HCT116 (cell line): Measurements from ENCODE around the gene TUG1. TPM values are rescaled to one million over a fixed set of nuclear protein-coding genes. Genes with fewer than 3 reads are reported as not detected.

Experiments
- ATAC-seq: fragments of 200-7000 bp; cut with Tn5 transposase; 2 replicates; pipeline ENCODE4 v1.9.1; 2020; ENCODE audit warnings: mild to moderate bottlenecking, moderate library complexity
- BruUV-seq: library from RNA; stranded (reverse); fragments of 400-500 nt; replicated peaks from 2 replicates; lab custom pipeline; 2021; lab: Mats Ljungman, UMichigan
- CTCF ChIA-PET: fragments of 300-600 bp; sonication (Branson Sonifier 250); formaldehyde crosslinking; loops from one replicate; lab custom pipeline; 2021; ENCODE audit warnings: antibody characterized with exemption; lab: Charles Lee
- POLR2A ChIA-PET: fragments of 300-600, 350-600 bp; sonication (Branson Sonifier 250); formaldehyde crosslinking; loops from one replicate; lab custom pipeline; 2021; ENCODE audit warnings: antibody characterized with exemption; lab: Charles Lee
- RAD21 ChIA-PET, 2 experiments: fragments of 300-600 bp; sonication (Branson Sonifier 250); formaldehyde crosslinking; loops; one replicate each; lab custom pipeline; 2023; ENCODE audit warnings: low total read pairs in 2 of 2; ENCODE audit not compliant: uncharacterized antibody in 2 of 2, unreplicated experiment in 2 of 2, low non-redundant PET in 1 of 2; lab: Charles Lee
- DNase-seq: peaks from one replicate; pipeline ENCODE4 v3.0.0-alpha.2; 2010; ENCODE audit warnings: low read depth, low spot score
- H2AFZ ChIP-seq: fragments of 200-600 bp; shearing (Covaris generic), sonication (generic); 2 replicates; pipeline ENCODE4 v1.6.1; 2017; ENCODE audit warnings: low read depth, mixed run types, mixed read lengths, antibody characterized with exemption, low read length; ENCODE audit not compliant: poor library complexity, severe bottlenecking
- H3K27ac ChIP-seq: 2 replicates; pipeline ENCODE4 v1.5.1; 2012; ENCODE audit warnings: low read depth, low read length
- H3K27me3 ChIP-seq: fragments of 200-600 bp; sonication (generic); 2 replicates; pipeline ENCODE4 v1.6.1; 2016; ENCODE audit warnings: mixed run types, low read length, mixed read lengths; ENCODE audit not compliant: insufficient read depth
- H3K36me3 ChIP-seq, 2 experiments: fragments of 200-500 bp in 1 of 2; fragments of 200-600 bp in 1 of 2; sonication (Bioruptor generic) in 1 of 2; sonication (generic) in 1 of 2; 2 replicates each; pipeline versions ENCODE4 v1.5.1 to v1.6.1; 2014 to 2016; ENCODE audit warnings: low read length in 2 of 2, inconsistent platforms in 1 of 2, mixed read lengths in 1 of 2, mixed run types in 1 of 2; ENCODE audit not compliant: insufficient read depth in 2 of 2, control insufficient read depth in 1 of 2
- H3K4me1 ChIP-seq, 2 experiments: fragments of 200-600 bp in 1 of 2; sonication (generic) in 1 of 2; 2 replicates each; pipeline versions ENCODE4 v1.5.1 to v1.6.1; 2012 to 2017; ENCODE audit warnings: low read length in 2 of 2, inconsistent platforms in 1 of 2, mild to moderate bottlenecking in 1 of 2, mixed read lengths in 1 of 2, mixed run types in 1 of 2, moderate library complexity in 1 of 2; ENCODE audit not compliant: insufficient read depth in 2 of 2, control insufficient read depth in 1 of 2
- H3K4me2 ChIP-seq: fragments of 200-600 bp; sonication (generic); 2 replicates; pipeline ENCODE4 v1.6.1; 2017; ENCODE audit warnings: mixed run types, low read length, mixed read lengths
- H3K4me3 ChIP-seq, 2 experiments: fragments of 200-600 bp in 1 of 2; sonication (generic) in 1 of 2; replicated peaks in 1 of 2; 2 replicates each; pipeline ENCODE4 v1.5.1; 2011 to 2016; ENCODE audit warnings: low read length in 2 of 2, control low read depth in 1 of 2, low read depth in 1 of 2, mild to moderate bottlenecking in 1 of 2, mixed read lengths in 1 of 2, mixed run types in 1 of 2
- H3K79me2 ChIP-seq: fragments of 200-600 bp; sonication (generic); 2 replicates; pipeline ENCODE4 v1.6.1; 2017; ENCODE audit warnings: mild to moderate bottlenecking, mixed run types, low read length, moderate library complexity, mixed read lengths; ENCODE audit not compliant: insufficient read depth
- H3K9ac ChIP-seq: fragments of 200-600 bp; sonication (generic); 2 replicates; pipeline ENCODE4 v1.6.1; 2016; ENCODE audit warnings: low read length, mixed read lengths
- H3K9me2 ChIP-seq: fragments of 200-600 bp; sonication (generic), shearing (Covaris generic); 2 replicates; pipeline ENCODE4 v1.6.1; 2017; ENCODE audit warnings: mixed run types, mild to moderate bottlenecking, moderate library complexity; ENCODE audit not compliant: insufficient read depth
- H3K9me3 ChIP-seq, 2 experiments: fragments of 200-500 bp in 1 of 2; fragments of 200-600 bp in 1 of 2; sonication (Bioruptor generic) in 1 of 2; sonication (generic) in 1 of 2; 2 replicates each; pipeline ENCODE4 v1.6.1; 2014 to 2017; ENCODE audit warnings: low read length in 2 of 2, mixed read lengths in 2 of 2, inconsistent platforms in 1 of 2, low read depth in 1 of 2, mild to moderate bottlenecking in 1 of 2, mixed run types in 1 of 2, moderate library complexity in 1 of 2; ENCODE audit not compliant: control insufficient read depth in 1 of 2, insufficient read depth in 1 of 2
- H4K20me1 ChIP-seq: fragments of 200-600 bp; sonication (generic), shearing (Covaris generic); 2 replicates; pipeline ENCODE4 v1.6.1; 2017; ENCODE audit warnings: mixed run types, mild to moderate bottlenecking, moderate library complexity; ENCODE audit not compliant: insufficient read depth
- RAD21 ChIP-seq: IDR thresholded peaks from 2 replicates; pipeline ENCODE4 v1.6.1; 2012; ENCODE audit warnings: low read depth, mild to moderate bottlenecking
- SP1 ChIP-seq: IDR thresholded peaks from 2 replicates; pipeline ENCODE4 v1.6.1; 2012; ENCODE audit warnings: low read depth
- TCF7L2 ChIP-seq: IDR thresholded peaks from 2 replicates; pipeline ENCODE4 v1.7.0; 2011; ENCODE audit warnings: borderline replicate concordance, inconsistent platforms; ENCODE audit not compliant: insufficient read depth, insufficient read length; ENCODE audit errors: extremely low read depth
- ZNF274 ChIP-seq: fragments of 200-500 bp; sonication (Bioruptor generic); IDR thresholded peaks from 2 replicates; pipeline ENCODE4 v1.6.1; 2014; ENCODE audit warnings: mild to moderate bottlenecking, low read depth, low read length, inconsistent platforms
- intact Hi-C: fragments of 100-400 bp; cut with micrococcal nuclease; formaldehyde crosslinking; loops from 2 replicates; pipeline ENCODE4 v1.10.0; 2022
- total RNA-seq: library from RNA; stranded (reverse); gene quantifications from one replicate; pipeline ENCODE4 v1.2.1, GENCODE V29; 2021; ENCODE audit not compliant: unreplicated experiment
- TF ChIP-seq, protein P1 (sequence below): IDR thresholded peaks from 2 replicates; pipeline ENCODE4 v1.6.1; 2011; ENCODE audit warnings: mild to moderate bottlenecking, low read length, moderate library complexity; ENCODE audit not compliant: insufficient replicate concordance; ENCODE audit errors: extremely low read depth
- TF ChIP-seq, protein P2 (sequence below): IDR thresholded peaks from 2 replicates; pipeline ENCODE4 v1.6.1; 2012; ENCODE audit warnings: low read depth

Gene TUG1
- total RNA-seq, 1 experiment from 2014 or later: 45.0 TPM

DNA sequence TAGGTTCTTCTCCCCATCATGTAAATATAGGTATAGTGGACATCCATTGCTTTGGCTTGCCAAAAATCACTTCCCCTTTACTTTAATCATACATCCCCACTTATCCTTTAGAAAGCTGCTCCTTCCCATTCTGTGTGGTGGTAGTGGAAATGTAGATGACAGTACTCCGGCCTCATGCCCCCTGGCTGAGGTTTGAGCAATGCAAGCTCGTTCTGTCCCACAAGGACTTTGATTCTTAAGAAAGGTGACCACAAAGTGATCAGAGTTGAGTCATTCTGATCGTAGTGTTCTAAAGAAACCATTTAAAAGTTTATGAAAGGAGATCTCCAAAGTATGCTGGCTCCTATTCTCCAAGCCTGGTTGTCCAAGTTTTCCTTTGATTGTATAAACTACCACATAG lies 10.9 kb downstream of the TUG1 start:
- Histone ChIP-seq H3K36me3 (peaks cover 0 to 17% of the 10 kb centered on the region in 2 experiments; a peak in 2 of 4 replicates), H3K9ac (no peak overlapping the region), H3K27ac (no peak overlapping the region), H3K4me3 (no peak overlapping the region), H3K9me2 (no peaks in the 10 kb centered on the region), H3K79me2 (peaks cover 22% of the 10 kb centered on the region), H3K4me2 (no peak overlapping the region), H3K27me3 (no peaks in the 10 kb centered on the region), H4K20me1 (peaks cover 4% of the 10 kb centered on the region; the same call in 1 of the 2 replicates), H3K9me3 (peaks cover 13 to 19% of the 10 kb centered on the region in 2 experiments; a peak in 3 of 4 replicates), H2AFZ (no peak overlapping the region), H3K4me1 (no peaks in the 10 kb centered on the region)
- intact Hi-C loops: no loop called here
- CTCF ChIA-PET: interaction anchor here (1.4 kb wide), 1 partner anchor 104 kb away, joined by 4 read pairs; no protein-coding TSS in a partner anchor
- POLR2A ChIA-PET: interaction anchor here (1.3 kb wide), 1 partner anchor 11 kb away, joined by 3 read pairs; the partner anchor contains the start of gene TUG1
- TF ChIP-seq RAD21 (no peak), TCF7L2 (no peak), ZNF274 (no peak)
- DNase-seq (no peak), ATAC-seq (no peak)
- RAD21 ChIA-PET: no interaction called here
- BruUV-seq: no TSS peak

DNA sequence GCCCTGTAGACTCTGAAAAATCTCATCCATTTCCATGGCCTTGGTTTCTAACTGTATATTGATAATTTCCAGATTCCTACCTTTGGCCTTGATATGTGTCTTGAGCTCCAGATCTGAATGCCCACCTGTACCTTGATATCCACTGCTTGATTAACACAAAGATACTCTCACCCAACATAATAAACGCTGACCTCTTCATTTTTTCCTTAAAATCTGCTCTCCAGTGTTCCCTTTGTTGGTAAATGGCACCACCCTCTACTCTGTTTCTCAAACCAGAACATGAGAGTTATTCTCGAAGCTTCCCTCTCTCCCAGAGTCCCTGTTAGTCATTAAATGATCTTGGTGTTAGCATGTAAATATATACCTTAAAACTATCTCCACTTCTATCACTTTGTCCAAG lies 13.4 kb downstream of the TUG1 start:
- intact Hi-C loops: no loop called here
- H2AFZ ChIP-seq: no peak overlapping the region
- H3K27me3 ChIP-seq: no peaks in the 10 kb centered on the region
- no peak overlapping the region for H3K9ac ChIP-seq
- no peak overlapping the region for H3K4me3 ChIP-seq
- BruUV-seq: no TSS peak
- ChIA-PET RAD21 (no interaction called here), CTCF (no interaction called here), POLR2A (no interaction called here)
- no peaks in the 10 kb centered on the region for H3K9me2 ChIP-seq
- 0 out of 2 replicates have a peak, but pooled peaks cover 4% of the 10 kb centered on the region for H3K79me2 ChIP-seq
- H3K9me3 ChIP-seq: peaks cover 2 to 4% of the 10 kb centered on the region in 2 experiments; a peak in 1 of 4 replicates
- peaks cover 0 to 2% of the 10 kb centered on the region in 2 experiments; a peak in 1 of 4 replicates for H3K36me3 ChIP-seq
- H3K4me1 ChIP-seq: no peaks in the 10 kb centered on the region
- TF ChIP-seq, protein P1, sequence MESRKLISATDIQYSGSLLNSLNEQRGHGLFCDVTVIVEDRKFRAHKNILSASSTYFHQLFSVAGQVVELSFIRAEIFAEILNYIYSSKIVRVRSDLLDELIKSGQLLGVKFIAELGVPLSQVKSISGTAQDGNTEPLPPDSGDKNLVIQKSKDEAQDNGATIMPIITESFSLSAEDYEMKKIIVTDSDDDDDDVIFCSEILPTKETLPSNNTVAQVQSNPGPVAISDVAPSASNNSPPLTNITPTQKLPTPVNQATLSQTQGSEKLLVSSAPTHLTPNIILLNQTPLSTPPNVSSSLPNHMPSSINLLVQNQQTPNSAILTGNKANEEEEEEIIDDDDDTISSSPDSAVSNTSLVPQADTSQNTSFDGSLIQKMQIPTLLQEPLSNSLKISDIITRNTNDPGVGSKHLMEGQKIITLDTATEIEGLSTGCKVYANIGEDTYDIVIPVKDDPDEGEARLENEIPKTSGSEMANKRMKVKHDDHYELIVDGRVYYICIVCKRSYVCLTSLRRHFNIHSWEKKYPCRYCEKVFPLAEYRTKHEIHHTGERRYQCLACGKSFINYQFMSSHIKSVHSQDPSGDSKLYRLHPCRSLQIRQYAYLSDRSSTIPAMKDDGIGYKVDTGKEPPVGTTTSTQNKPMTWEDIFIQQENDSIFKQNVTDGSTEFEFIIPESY: no peak
- no peak for TF ChIP-seq RAD21
- TF ChIP-seq SP1: no peak
- TF ChIP-seq, protein P2, sequence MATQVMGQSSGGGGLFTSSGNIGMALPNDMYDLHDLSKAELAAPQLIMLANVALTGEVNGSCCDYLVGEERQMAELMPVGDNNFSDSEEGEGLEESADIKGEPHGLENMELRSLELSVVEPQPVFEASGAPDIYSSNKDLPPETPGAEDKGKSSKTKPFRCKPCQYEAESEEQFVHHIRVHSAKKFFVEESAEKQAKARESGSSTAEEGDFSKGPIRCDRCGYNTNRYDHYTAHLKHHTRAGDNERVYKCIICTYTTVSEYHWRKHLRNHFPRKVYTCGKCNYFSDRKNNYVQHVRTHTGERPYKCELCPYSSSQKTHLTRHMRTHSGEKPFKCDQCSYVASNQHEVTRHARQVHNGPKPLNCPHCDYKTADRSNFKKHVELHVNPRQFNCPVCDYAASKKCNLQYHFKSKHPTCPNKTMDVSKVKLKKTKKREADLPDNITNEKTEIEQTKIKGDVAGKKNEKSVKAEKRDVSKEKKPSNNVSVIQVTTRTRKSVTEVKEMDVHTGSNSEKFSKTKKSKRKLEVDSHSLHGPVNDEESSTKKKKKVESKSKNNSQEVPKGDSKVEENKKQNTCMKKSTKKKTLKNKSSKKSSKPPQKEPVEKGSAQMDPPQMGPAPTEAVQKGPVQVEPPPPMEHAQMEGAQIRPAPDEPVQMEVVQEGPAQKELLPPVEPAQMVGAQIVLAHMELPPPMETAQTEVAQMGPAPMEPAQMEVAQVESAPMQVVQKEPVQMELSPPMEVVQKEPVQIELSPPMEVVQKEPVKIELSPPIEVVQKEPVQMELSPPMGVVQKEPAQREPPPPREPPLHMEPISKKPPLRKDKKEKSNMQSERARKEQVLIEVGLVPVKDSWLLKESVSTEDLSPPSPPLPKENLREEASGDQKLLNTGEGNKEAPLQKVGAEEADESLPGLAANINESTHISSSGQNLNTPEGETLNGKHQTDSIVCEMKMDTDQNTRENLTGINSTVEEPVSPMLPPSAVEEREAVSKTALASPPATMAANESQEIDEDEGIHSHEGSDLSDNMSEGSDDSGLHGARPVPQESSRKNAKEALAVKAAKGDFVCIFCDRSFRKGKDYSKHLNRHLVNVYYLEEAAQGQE: no peak
- peaks cover 4% of the 10 kb centered on the region; the same call in 1 of the 2 replicates for H4K20me1 ChIP-seq
- no peak overlapping the region for H3K4me2 ChIP-seq
- ATAC-seq (no peak), DNase-seq (no peak)
- no peak overlapping the region for H3K27ac ChIP-seq
